ENCODE measurements around the gene C2CD4A.

Gene C2CD4A

DNA sequence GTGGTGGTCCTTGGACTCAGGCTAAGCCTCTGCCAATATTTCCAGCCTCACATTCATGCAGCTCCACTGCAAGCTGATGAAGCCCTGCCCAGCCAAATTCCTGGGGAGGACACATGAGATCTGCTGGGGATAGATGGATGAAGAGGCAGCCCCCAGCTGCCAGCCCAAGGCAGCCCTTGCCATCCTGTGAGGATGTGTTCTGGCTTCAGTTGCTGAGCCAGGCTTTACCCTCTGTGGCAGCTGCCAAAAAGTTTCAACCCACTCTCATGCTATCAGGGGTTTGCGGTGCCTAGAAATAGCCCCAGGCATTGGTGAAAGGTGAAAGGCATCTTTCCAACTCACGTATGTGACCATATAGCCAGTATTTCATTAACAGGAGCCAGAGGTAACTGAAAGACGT is 37.6 kb downstream of the C2CD4A start:
- no peak for DNase-seq

DNA sequence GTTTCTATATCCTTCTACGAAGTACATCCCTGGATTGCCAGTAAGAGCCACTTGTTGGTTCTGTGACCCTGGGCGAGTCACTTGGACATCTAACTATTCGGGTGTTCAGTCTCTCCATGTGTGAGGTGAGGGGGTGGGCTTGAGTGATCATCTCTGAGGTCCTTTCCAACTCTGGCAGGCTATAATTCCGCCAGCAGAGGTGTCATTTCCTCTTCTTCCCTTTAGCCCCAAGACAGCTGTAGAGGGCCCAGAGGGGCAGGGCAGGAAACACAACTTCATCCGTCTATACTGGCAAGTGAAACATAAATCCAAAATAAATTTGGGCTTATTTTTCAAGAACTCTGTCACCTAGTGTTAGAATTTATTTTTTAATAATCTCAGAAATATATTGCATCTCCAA is 38.1 kb downstream of the C2CD4A start:
- DNase-seq, result no peak

DNA sequence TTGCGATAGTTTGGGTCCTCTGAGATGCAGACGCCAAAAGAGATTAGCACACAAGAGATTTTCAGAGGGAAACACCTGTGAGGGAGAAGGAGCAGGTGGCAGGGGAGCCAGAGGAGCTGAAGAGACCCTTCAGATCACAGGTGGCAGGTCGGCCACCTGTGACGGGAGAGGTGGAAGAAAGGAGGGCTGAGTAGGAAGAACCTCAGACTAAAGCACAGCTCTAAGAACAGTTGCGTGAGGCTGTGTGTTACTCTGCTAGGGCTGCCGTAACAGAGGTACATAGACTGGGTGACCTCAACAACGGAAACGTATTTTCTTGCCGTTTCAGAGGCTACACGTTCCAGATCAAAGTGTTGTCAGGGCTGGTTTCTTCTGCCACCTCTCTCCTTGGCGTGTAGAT is 38.5 kb downstream of the C2CD4A start:
- no peak for DNase-seq

DNA sequence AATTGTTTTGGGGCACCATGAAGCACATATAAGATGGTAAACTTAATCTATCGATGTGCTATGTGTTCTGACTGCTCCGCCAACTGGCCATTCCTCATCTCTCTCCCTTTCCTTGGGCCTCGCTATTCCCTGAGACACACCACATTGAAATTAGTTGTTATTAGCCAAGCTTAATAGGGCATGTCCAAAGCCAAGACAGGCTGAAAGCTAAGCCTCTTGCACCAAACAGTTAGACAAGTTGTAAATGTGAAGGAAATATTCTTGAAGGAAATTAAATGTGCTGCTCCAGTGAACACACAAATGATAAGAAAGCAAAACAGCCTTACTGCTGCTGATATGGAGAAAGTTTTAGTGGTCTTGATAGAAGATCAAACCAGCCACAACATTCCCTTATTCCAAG is 39.3 kb downstream of the C2CD4A start:
- DNase-seq, result no peak

DNA sequence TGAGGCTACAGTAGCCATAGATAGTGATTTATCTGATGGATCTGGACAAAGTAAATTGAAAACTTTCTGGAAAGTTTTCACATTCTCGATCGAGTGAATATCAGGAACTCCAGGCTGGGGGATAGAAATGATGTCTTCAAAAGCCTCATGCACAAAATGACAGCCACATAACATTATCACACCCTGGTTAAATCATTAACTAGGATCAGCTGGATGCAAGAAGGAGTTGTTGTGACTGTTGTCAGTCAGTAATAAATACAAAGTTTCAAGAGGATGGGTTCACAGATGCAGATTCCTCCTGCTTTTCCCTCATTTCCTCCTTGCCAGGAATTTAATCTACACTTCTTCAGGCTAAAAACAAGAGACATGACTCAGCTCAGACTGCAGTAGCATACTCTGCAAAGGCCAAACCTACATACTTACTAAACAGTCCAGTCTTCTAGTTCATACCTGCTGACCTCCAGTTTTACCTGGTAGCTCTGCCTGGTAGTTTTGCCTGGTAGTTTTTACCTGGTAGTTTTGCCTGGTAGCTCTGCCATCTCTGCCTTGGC is 40.9 kb downstream of the C2CD4A start:
- no peak for DNase-seq

DNA sequence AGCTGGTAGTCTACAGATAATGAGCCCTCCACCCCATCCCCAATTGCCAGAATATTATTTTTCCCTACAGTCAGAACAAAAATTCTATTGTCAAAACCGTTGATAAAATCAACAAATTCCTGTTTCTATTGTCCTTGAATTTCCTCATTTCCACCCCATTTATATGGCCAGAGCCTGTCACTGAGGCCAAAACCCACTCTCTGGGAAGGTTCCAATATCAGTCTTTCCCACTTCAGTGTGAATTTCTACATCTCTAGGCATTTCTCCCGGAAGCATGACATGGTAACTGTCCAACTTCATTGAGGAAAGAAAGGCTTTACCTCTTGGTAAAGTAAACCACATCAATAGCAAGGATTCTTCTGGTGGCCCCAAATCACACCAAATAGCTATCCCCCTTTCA is 41.6 kb downstream of the C2CD4A start:
- DNase-seq, result no peak

DNA sequence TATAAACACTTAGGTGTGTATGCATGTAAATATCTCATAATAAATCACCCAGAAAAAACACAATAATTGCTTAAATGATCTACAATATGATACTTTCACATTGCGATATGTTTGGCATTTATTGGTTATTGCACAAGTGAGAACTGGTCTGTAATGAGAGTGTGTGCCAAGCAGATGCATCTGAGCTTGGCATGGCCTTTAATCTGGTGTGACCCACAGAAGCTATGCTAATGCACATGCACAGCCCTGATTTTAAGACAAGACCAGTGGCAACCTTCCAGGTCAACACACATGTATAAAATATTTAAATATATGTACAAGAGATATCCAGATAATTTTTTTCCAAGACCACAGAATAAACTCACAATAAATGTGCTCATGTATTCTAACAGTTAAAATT is 42.7 kb downstream of the C2CD4A start:
- no peak for DNase-seq

DNA sequence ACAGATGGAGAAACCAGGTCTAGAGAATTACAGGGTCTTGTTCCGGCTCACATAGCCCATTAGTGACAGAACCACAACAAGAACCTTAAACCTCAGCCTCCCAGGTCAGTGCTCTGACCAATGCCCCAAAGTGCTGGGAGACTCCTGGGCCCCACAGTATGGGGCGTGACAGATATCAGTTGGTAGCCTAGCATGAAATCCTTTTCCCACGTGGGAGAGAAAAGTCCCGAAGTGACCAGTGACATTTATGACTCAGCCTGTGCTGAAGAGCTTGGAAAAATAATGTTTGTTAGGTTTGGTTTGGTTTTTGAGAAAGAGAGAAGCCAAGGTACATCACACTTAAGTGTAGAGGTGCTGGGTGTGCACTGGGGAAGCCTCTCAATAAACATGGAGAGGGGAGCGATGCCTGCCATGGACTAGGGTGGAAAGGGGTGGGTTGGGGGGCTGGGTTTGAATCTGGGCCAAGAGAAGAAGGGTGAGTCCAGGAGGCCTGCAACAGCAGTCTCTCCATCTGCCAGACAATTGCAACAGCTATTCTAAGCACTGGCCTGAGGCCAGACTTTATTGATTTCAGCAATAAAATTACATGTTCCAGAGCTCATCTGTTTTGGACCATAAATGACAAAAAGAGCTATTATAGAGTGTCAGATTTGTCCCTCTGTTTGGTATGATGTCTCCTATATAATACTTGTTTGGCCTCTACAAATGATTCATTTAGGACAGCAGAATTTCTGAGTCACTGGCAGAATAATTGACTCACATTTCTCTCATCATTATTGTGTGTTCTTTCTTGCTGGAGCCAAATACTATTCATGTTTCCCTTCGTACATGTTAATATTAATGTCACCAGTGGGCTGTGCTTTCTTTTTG is 43.4 kb downstream of the C2CD4A start:
- no peak for DNase-seq

DNA sequence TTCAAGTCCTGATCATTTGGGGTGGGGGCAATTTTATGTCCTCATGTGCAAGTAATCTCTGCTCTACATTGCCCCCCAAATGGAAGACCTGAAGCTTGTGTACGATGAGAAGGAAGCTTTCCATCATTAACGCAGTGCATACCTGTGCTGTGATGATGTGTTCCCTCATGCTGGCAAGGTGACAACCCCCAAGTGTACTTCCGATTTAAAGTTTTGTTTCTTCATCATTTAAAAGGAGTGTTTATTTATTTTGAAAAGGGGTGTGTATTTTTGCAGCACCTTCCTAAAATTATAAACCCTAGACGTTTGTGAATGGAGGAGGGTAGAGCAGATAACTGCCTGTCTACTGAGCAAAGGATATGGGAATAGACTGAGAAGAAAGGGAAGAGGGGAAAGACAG is 45.3 kb downstream of the C2CD4A start:
- DNase-seq, result no peak

DNA sequence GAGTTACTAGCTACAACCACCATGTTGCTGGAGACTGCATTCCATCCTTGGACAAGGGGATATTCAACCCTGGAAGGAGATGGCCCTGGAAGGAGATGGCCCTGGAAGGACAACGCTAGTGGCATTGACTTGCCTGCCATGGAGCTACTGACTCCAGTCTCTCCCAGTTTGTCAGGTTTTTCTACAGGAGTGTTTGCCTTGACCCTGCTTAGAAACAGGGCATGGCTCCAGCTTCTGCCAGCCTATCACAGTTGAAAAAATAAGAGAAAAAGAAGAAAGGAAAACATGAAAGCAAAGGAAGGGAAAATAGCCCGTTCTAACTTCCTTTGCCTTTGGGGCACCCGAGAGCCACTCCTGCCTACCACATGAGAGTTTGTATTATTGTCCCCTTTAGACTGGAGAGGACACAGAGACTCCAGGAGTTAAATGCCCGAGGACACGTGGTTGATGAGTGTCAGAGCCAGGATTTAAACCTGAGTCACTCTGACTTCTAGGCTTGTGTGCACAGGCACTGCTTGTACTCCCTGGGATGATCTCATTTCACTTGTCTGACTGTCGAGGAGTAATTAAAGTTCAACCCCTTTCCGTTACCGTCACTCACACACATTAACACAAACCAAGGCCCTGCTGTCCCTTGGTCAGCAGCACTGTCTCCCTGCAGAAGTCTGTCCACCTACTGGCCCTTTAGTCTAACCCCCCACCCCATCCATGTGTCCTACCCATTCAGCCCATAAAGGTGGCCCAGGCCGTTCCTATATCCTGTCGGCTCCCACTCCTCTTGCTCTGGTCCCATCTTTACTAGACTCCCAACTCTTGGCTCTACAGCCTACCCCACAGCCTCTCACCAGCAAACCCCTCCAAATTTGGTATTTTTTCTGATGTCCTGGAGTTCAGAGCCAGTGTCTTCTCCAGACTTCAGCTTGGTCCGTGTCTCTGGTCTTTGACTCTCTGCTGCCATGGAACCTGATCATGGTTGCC is 46.1 kb downstream of the C2CD4A start:
- no peak for DNase-seq

DNA sequence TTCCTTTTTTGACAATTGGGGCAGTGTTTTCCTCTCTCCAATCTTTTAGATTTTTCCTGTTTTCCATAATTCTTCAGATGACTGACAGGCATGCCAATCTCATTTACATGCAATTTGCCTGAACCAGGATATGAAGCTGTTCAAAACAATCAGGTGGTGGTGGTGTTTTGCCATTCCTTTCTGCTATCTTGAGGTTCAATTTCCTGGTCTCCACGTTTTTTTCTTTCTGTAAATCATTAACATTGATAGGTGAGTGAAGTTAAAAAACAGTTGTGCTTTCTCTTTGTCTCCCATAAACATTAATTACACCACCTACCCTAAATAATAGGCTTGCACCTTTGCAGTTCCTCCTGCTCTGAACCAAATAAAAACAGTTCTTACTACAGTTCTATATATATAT is 49.1 kb downstream of the C2CD4A start:
- DNase-seq, result peak; percentile 15

DNA sequence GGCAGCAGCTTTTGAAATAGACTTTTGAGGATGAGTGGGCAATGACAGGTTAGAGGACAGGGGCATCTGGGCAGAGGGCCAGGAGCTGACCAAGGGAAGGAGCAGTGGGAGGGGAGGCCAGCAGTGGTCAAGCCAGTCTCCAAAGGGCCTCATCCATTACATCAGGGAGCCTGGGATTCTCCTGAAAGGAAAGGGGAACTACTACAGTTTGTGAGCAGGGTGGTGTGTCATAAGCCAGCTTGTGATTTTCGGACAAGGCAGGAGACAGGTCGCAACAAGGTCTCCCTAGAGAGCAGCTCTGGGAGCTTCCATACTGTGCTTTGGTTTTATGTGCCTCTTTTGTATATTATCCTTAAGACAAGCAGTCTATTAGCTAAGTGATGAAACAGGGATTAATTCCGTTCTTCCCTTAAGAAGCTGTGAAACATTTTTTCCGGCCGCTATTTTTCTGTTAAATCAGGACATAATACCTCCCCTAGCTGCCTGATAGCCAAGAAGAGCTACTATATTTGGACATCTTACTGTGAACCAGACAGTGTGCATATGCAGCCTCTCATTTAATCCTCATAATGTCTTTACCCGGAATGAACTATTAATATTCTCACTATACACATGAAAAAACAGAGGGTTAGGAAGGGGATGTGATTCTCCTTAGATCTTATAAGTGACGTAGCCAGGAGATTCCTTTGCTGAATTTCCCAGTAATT is 51.9 kb downstream of the C2CD4A start:
- no peak for DNase-seq

DNA sequence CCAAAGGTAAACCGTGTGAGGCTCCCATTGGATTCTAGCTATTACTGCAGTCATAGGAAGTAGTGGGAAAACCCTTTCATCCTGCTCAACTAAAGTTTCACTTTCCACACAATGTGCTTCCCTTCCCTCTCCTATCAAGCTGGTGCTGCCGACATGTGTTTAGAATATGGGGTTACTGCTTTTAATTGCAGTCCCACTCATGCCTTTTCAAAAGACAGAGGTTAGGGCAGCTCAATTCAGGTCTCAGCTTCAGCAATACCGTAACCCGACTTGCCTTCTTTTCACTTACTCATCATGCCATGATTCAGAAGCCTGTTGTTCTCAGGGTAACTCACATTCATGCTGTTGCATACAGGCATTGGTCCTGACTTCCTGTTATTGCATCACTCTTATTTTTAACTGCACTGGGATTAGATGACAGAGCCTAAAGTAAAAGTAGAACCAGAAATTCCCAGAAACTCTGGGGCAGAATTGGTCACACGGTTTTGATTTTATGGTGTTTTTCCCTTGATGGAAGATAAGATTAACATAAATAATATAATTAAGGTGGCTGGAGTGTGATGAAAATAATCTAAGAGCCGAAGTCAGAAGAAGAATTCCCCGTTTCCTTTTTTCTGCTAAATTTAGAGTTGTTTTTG is 52.6 kb downstream of the C2CD4A start:
- no peak for DNase-seq

DNA sequence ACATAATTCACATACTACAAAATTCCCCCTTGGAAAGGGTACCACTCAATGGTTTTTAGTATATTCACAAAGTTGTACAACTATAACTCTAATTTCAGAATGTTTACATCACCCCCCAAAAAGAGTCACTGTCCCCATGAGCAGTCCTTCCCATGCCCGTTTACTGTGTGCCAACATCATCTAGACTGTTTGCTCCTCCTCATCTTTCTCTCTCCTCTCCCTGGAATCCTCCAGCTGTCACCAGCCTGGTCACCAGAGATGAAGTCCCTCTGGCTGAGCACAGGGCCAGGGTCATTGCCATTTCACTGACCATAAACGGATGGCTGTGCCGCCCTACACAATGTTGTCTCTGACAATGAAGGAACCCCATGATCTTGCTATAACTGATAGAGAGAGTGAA is 53.1 kb downstream of the C2CD4A start:
- DNase-seq, result no peak

Data from NCI-H1048 (cell line).